ENCODE results near the gene CFAP46. TPM values are rescaled to one million over a fixed set of nuclear protein-coding genes. Genes with fewer than 3 reads are reported as not detected.

CFAP46 gene
- total RNA-seq, 2 experiments from 2014 or later: not detected

DNA sequence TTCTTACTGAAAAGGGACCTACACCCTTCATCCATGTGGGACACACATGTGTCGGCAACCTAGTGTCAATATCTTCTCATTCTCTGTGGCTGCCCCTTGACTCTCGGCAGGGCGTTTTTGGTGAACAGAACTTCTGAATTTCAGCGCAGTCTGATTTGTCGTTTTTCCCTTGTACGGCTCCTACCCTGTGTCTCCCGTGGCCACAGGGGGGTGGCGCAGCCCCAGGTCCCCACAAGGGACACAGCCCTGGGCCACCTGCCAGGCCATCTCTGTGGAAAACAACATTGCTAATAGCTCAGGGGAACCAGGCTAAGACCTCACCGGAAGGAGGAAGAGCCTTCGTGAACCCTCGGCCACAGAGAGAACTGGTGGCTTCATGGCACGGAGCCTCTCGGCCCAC, 103.3 kb downstream of the CFAP46 start:
- H3K27ac ChIP-seq (ENCODE audit: low read depth, low read length, poor library complexity, severe bottlenecking): no peak overlapping the region
- POLR2A ChIA-PET: no interaction called here
- H3K4me3 ChIP-seq (ENCODE audit: low read depth, low read length, poor library complexity, severe bottlenecking): no peak overlapping the region
- no peaks in the 10 kb centered on the region for H3K9me2 ChIP-seq (ENCODE audit: insufficient read depth, low read length)
- H2AFZ ChIP-seq (ENCODE audit: low read length): no peak overlapping the region
- H3K79me2 ChIP-seq (ENCODE audit: insufficient read depth, low read depth, low read length): no peaks in the 10 kb centered on the region
- H3K4me2 ChIP-seq (ENCODE audit: low read length): no peak overlapping the region
- no peak for DNase-seq (ENCODE audit: low spot score)
- no peaks in the 10 kb centered on the region for H3K4me1 ChIP-seq (ENCODE audit: insufficient read depth, low read length, poor library complexity, severe bottlenecking)
- intact Hi-C loops (cut with micrococcal nuclease; ENCODE audit: unreplicated experiment): no loop called here
- BruUV-seq (replicated peaks): no TSS peak
- no peaks in the 10 kb centered on the region for H4K20me1 ChIP-seq (ENCODE audit: insufficient read depth, low read length)
- CTCF ChIA-PET (ENCODE audit: unreplicated experiment): no interaction called here
- TF ChIP-seq, protein P1, sequence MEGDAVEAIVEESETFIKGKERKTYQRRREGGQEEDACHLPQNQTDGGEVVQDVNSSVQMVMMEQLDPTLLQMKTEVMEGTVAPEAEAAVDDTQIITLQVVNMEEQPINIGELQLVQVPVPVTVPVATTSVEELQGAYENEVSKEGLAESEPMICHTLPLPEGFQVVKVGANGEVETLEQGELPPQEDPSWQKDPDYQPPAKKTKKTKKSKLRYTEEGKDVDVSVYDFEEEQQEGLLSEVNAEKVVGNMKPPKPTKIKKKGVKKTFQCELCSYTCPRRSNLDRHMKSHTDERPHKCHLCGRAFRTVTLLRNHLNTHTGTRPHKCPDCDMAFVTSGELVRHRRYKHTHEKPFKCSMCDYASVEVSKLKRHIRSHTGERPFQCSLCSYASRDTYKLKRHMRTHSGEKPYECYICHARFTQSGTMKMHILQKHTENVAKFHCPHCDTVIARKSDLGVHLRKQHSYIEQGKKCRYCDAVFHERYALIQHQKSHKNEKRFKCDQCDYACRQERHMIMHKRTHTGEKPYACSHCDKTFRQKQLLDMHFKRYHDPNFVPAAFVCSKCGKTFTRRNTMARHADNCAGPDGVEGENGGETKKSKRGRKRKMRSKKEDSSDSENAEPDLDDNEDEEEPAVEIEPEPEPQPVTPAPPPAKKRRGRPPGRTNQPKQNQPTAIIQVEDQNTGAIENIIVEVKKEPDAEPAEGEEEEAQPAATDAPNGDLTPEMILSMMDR (conservative IDR thresholded peaks at IDR 0.05; ENCODE audit: low read length): no peak
- TF ChIP-seq EZH2phosphoT487 (IDR thresholded peaks at IDR 0.05; ENCODE audit: borderline replicate concordance, low read depth, low read length): no peak
- H3K36me3 ChIP-seq (ENCODE audit: insufficient read depth, low read length): no peaks in the 10 kb centered on the region
- no peaks in the 10 kb centered on the region for H3K9me3 ChIP-seq (ENCODE audit: low read length)

- no peak for TF ChIP-seq EZH2phosphoT487 (IDR thresholded peaks at IDR 0.05; ENCODE audit: borderline replicate concordance, low read depth, low read length)
- TF ChIP-seq, protein P1 (conservative IDR thresholded peaks at IDR 0.05; ENCODE audit: low read length): no peak
- H3K27ac ChIP-seq (ENCODE audit: low read depth, low read length, poor library complexity, severe bottlenecking): no peak overlapping the region
- H3K9me2 ChIP-seq (ENCODE audit: insufficient read depth, low read length): no peaks in the 10 kb centered on the region
- H3K79me2 ChIP-seq (ENCODE audit: insufficient read depth, low read depth, low read length): no peaks in the 10 kb centered on the region
- H2AFZ ChIP-seq (ENCODE audit: low read length): no peak overlapping the region
- CTCF ChIA-PET (ENCODE audit: unreplicated experiment): no interaction called here
- no peak overlapping the region for H3K4me3 ChIP-seq (ENCODE audit: low read depth, low read length, poor library complexity, severe bottlenecking)
- POLR2A ChIA-PET: no interaction called here
- H3K4me2 ChIP-seq (ENCODE audit: low read length): no peak overlapping the region
- intact Hi-C loops (cut with micrococcal nuclease; ENCODE audit: unreplicated experiment): no loop called here
- no peaks in the 10 kb centered on the region for H3K9me3 ChIP-seq (ENCODE audit: low read length)
- no peaks in the 10 kb centered on the region for H3K4me1 ChIP-seq (ENCODE audit: insufficient read depth, low read length, poor library complexity, severe bottlenecking)
- no peaks in the 10 kb centered on the region for H4K20me1 ChIP-seq (ENCODE audit: insufficient read depth, low read length)
- H3K36me3 ChIP-seq (ENCODE audit: insufficient read depth, low read length): no peaks in the 10 kb centered on the region
- DNase-seq (ENCODE audit: low spot score): no peak
- BruUV-seq (replicated peaks): no TSS peak
These were observed 103.9 kb downstream of the CFAP46 start for GRCh38 chr10:132838346-132838970.

DNA sequence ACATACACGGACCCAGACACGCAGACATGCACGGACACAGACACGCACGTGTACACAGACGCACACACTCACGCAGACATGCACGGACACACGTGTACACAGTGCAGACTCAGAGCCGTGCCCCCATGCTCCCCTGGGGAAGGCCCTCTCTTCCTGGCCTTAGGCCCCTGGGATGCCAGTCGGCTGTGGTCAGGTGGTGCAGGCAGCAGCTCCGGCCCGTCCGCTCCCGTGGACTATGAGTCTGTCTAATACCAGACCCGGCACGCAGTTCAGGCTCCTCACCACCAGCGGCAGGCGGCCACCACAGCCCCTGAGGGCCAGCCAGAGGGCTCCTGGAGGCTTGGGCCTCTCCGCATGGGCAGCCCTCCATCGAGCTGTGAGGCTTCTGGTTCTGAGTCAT, 104.5 kb downstream of the CFAP46 start:
- Histone ChIP-seq H3K4me3 (ENCODE audit: low read depth, low read length, poor library complexity, severe bottlenecking) (no peak overlapping the region), H3K4me2 (ENCODE audit: low read length) (no peak overlapping the region), H3K9me2 (ENCODE audit: insufficient read depth, low read length) (no peaks in the 10 kb centered on the region), H3K36me3 (ENCODE audit: insufficient read depth, low read length) (no peaks in the 10 kb centered on the region), H2AFZ (ENCODE audit: low read length) (no peak overlapping the region), H3K4me1 (ENCODE audit: insufficient read depth, low read length, poor library complexity, severe bottlenecking) (no peaks in the 10 kb centered on the region), H4K20me1 (ENCODE audit: insufficient read depth, low read length) (no peaks in the 10 kb centered on the region), H3K79me2 (ENCODE audit: insufficient read depth, low read depth, low read length) (no peaks in the 10 kb centered on the region), H3K9me3 (ENCODE audit: low read length) (no peaks in the 10 kb centered on the region), H3K27ac (ENCODE audit: low read depth, low read length, poor library complexity, severe bottlenecking) (no peak overlapping the region)
- DNase-seq (ENCODE audit: low spot score): no peak
- BruUV-seq (replicated peaks): no TSS peak
- CTCF ChIA-PET (ENCODE audit: unreplicated experiment): no interaction called here
- no peak for TF ChIP-seq EZH2phosphoT487 (IDR thresholded peaks at IDR 0.05; ENCODE audit: borderline replicate concordance, low read depth, low read length)
- TF ChIP-seq, protein P1 (conservative IDR thresholded peaks at IDR 0.05; ENCODE audit: low read length): no peak
- intact Hi-C loops (cut with micrococcal nuclease; ENCODE audit: unreplicated experiment): no loop called here
- POLR2A ChIA-PET: no interaction called here
